Liver (tissue), 9 donors: Measurements from ENCODE around the gene UBFD1. TPM values are rescaled to one million over a fixed set of nuclear protein-coding genes. Genes with fewer than 3 reads are reported as not detected.

Experiments used
- DNase-seq: peaks from one replicate; pipeline ENCODE4 v3.0.0-alpha.2; 2017; ENCODE audit warnings: low spot score
- H3K27ac ChIP-seq, 2 donors: one replicate each; pipeline ENCODE4 v1.7.0; 2013; ENCODE audit warnings: inconsistent platforms in 2 of 2, low read length in 2 of 2, control low read depth in 1 of 2, low read depth in 1 of 2, mild to moderate bottlenecking in 1 of 2
- H3K27me3 ChIP-seq, 4 donors: one replicate each; pipeline versions ENCODE4 v1.6.1 to v1.7.0; 2013; ENCODE audit warnings: low read length in 3 of 4, inconsistent platforms in 1 of 4, mild to moderate bottlenecking in 1 of 4, moderate library complexity in 1 of 4; ENCODE audit not compliant: control insufficient read depth in 4 of 4, insufficient read depth in 4 of 4
- H3K36me3 ChIP-seq, 4 donors: one replicate each; pipeline versions ENCODE4 v1.6.1 to v1.7.0; 2013; ENCODE audit warnings: low read length in 3 of 4, mild to moderate bottlenecking in 3 of 4, low read depth in 1 of 4, moderate library complexity in 1 of 4; ENCODE audit not compliant: control insufficient read depth in 4 of 4, insufficient read depth in 3 of 4
- H3K4me1 ChIP-seq, 4 donors: one replicate each; pipeline versions ENCODE4 v1.6.1 to v1.7.0; 2013; ENCODE audit warnings: low read length in 3 of 4, mild to moderate bottlenecking in 3 of 4, moderate library complexity in 1 of 4; ENCODE audit not compliant: control insufficient read depth in 4 of 4, insufficient read depth in 4 of 4
- H3K4me3 ChIP-seq, 3 donors: one replicate each; pipeline versions ENCODE4 v1.6.1 to v1.7.0; 2013; ENCODE audit warnings: low read length in 3 of 3, control low read depth in 1 of 3, low read depth in 1 of 3, mild to moderate bottlenecking in 1 of 3
- H3K9ac ChIP-seq, 2 donors: one replicate each; pipeline ENCODE4 v1.7.0; 2013; ENCODE audit warnings: low read length in 2 of 2, mild to moderate bottlenecking in 2 of 2, moderate library complexity in 2 of 2, control low read depth in 1 of 2, low read depth in 1 of 2
- H3K9me3 ChIP-seq, 4 donors: one replicate each; pipeline versions ENCODE4 v1.6.1 to v1.7.0; 2013; ENCODE audit warnings: low read length in 3 of 4; ENCODE audit not compliant: control insufficient read depth in 4 of 4
- CTCF ChIP-seq: fragments of 150-350 bp; IDR thresholded peaks from 2 replicates; pipeline ENCODE4 v1.5.1; 2017; ENCODE audit warnings: improper control_type of control experiment, low read depth, low read length; ENCODE audit not compliant: missing input control
- EGR1 ChIP-seq, 2 donors: IDR thresholded peaks; 2 replicates each; pipeline ENCODE4 v1.6.1; 2016 to 2018; ENCODE audit warnings: antibody characterized with exemption in 2 of 2, low read depth in 2 of 2
- FOXA1 ChIP-seq: IDR thresholded peaks from 2 replicates; pipeline ENCODE4 v1.6.1; 2016; ENCODE audit warnings: antibody characterized with exemption
- FOXA2 ChIP-seq: IDR thresholded peaks from 2 replicates; pipeline ENCODE4 v1.6.1; 2016; ENCODE audit warnings: antibody characterized with exemption
- GABPA ChIP-seq, 2 donors: IDR thresholded peaks in 1 of 2; conservative IDR thresholded peaks in 1 of 2; 2 replicates each; pipeline ENCODE4 v1.6.1; 2016; ENCODE audit warnings: antibody characterized with exemption in 2 of 2, mild to moderate bottlenecking in 1 of 2, moderate library complexity in 1 of 2
- HNF4A ChIP-seq, 2 donors: conservative IDR thresholded peaks; 2 replicates each; pipeline ENCODE4 v1.6.1; 2016; ENCODE audit warnings: antibody characterized with exemption in 2 of 2, mild to moderate bottlenecking in 2 of 2
- HNF4G ChIP-seq: IDR thresholded peaks from 2 replicates; pipeline ENCODE4 v1.6.1; 2016; ENCODE audit warnings: antibody characterized with exemption
- JUND ChIP-seq, 2 donors: IDR thresholded peaks; 2 replicates each; pipeline ENCODE4 v1.6.1; 2016; ENCODE audit warnings: antibody characterized with exemption in 2 of 2
- MAX ChIP-seq: IDR thresholded peaks from 2 replicates; pipeline ENCODE4 v1.6.1; 2016; ENCODE audit warnings: antibody characterized with exemption
- NR2F2 ChIP-seq: IDR thresholded peaks from 2 replicates; pipeline ENCODE4 v1.6.1; 2016; ENCODE audit warnings: antibody characterized with exemption
- RAD21 ChIP-seq, 2 donors: IDR thresholded peaks; 2 replicates each; pipeline ENCODE4 v1.6.1; 2016; ENCODE audit warnings: antibody characterized with exemption in 2 of 2, mild to moderate bottlenecking in 2 of 2
- REST ChIP-seq: IDR thresholded peaks from 2 replicates; pipeline ENCODE4 v1.6.1; 2016; ENCODE audit warnings: antibody characterized with exemption, mild to moderate bottlenecking
- SP1 ChIP-seq: IDR thresholded peaks from 2 replicates; pipeline ENCODE4 v1.6.1; 2018; ENCODE audit warnings: antibody characterized with exemption, mild to moderate bottlenecking
- TAF1 ChIP-seq: conservative IDR thresholded peaks from 2 replicates; pipeline ENCODE4 v1.6.1; 2016; ENCODE audit warnings: antibody characterized with exemption, mild to moderate bottlenecking
- YY1 ChIP-seq: IDR thresholded peaks from 2 replicates; pipeline ENCODE4 v1.6.1; 2016; ENCODE audit warnings: antibody characterized with exemption, mild to moderate bottlenecking
- polyA plus RNA-seq, 2 donors: library from polyadenylated mRNA; stranded (reverse) in 1 of 2; unstranded in 1 of 2; fragments of 200-250 nt in 1 of 2; fragments of >200 nt in 1 of 2; fragmentation: Nextera tagmentation in 1 of 2; extraction: Ambion mirVana in 1 of 2; gene quantifications; one replicate each; pipeline versions ENCODE4 v1.2.1 to v1.2.3, GENCODE V29; 2013 to 2015
- total RNA-seq, 2 donors: library from RNA; depleted of rRNA; stranded (reverse); fragments of >200 nt; gene quantifications; one replicate each; pipeline ENCODE4 v1.2.3, GENCODE V29; 2014
- TF ChIP-seq, protein P1 (sequence below): IDR thresholded peaks from 2 replicates; pipeline ENCODE4 v1.6.1; 2016; ENCODE audit warnings: antibody characterized with exemption
- TF ChIP-seq, protein P2 (sequence below): IDR thresholded peaks from 2 replicates; pipeline ENCODE4 v1.6.1; 2016; ENCODE audit warnings: antibody characterized with exemption
- donor health status: healthy.
- donor health status: healthy.
- donor health status: healthy.
- donor health status: healthy.
- donor health status: healthy.

Gene UBFD1
- total and polyA plus RNA-seq, 4 donors, result 9.2 to 42.4 (median 25.6) TPM

GRCh38 chr16:23580391-23580790 is 22.9 kb downstream of the UBFD1 start:
- Histone ChIP-seq H3K36me3 (peaks cover 17 to 35% (median 28%) of the 10 kb centered on the region in 4 donors), H3K27me3 (no peaks in the 10 kb centered on the region)
- TF ChIP-seq HNF4G (no peak), CTCF (no peak), RAD21 (IDR thresholded peaks at IDR 0.05) (no peak), SP1 (no peak), YY1 (no peak), NR2F2 (no peak), FOXA2 (no peak), TAF1 (no peak), FOXA1 (no peak), HNF4A (conservative IDR thresholded peaks at IDR 0.05) (no peak), REST (no peak), JUND (IDR thresholded peaks at IDR 0.05) (no peak), EGR1 (IDR thresholded peaks at IDR 0.05; ENCODE audit: low read depth in 2 of 2) (no peak), GABPA (IDR thresholded peaks at IDR 0.05 in 1 of 2, conservative IDR thresholded peaks at IDR 0.05 in 1 of 2) (no peak)
- TF ChIP-seq, protein P1, sequence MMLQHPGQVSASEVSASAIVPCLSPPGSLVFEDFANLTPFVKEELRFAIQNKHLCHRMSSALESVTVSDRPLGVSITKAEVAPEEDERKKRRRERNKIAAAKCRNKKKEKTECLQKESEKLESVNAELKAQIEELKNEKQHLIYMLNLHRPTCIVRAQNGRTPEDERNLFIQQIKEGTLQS, result no peak
- TF ChIP-seq, protein P2, sequence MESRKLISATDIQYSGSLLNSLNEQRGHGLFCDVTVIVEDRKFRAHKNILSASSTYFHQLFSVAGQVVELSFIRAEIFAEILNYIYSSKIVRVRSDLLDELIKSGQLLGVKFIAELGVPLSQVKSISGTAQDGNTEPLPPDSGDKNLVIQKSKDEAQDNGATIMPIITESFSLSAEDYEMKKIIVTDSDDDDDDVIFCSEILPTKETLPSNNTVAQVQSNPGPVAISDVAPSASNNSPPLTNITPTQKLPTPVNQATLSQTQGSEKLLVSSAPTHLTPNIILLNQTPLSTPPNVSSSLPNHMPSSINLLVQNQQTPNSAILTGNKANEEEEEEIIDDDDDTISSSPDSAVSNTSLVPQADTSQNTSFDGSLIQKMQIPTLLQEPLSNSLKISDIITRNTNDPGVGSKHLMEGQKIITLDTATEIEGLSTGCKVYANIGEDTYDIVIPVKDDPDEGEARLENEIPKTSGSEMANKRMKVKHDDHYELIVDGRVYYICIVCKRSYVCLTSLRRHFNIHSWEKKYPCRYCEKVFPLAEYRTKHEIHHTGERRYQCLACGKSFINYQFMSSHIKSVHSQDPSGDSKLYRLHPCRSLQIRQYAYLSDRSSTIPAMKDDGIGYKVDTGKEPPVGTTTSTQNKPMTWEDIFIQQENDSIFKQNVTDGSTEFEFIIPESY, result no peak

DNA sequence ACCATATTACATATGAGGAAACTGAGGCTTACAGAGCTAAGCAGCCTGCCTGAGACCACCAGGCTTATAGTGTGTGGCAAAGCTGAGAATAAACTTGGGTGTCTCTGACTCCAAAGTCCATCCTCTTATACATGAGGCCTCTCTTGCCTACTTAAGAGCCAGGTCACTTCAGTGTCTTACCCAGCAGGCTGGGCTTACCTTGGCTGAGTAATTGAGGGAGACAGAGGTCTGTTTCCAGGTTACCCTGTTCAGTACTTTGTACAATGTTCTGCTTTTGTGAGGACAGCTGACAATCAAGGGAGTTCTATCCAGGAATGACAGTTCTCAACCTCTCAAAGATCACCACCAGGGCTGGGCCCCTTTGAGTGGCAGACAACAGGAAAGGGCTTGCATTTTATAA is 24.2 kb downstream of the UBFD1 start:
- no peaks in the 10 kb centered on the region for H3K9me3 ChIP-seq
- no peaks in the 10 kb centered on the region for H3K4me1 ChIP-seq
- no peak for DNase-seq
- H3K27me3 ChIP-seq, result no peaks in the 10 kb centered on the region
- peaks cover 20 to 44% (median 34%) of the 10 kb centered on the region in 4 donors for H3K36me3 ChIP-seq
- H3K27ac ChIP-seq, result no peak overlapping the region
- H3K9ac ChIP-seq, result no peak overlapping the region
- no peak overlapping the region for H3K4me3 ChIP-seq
- TF ChIP-seq, protein P2, result no peak
- TF ChIP-seq RAD21 (IDR thresholded peaks at IDR 0.05) (no peak), HNF4G (no peak), NR2F2 (no peak), FOXA1 (no peak), SP1 (no peak), CTCF (no peak), JUND (IDR thresholded peaks at IDR 0.05) (no peak), GABPA (IDR thresholded peaks at IDR 0.05 in 1 of 2, conservative IDR thresholded peaks at IDR 0.05 in 1 of 2) (no peak), MAX (no peak), YY1 (no peak), FOXA2 (no peak), TAF1 (no peak)
- TF ChIP-seq, protein P1, result no peak

More at GRCh38 chr16:23580391-23580790, 22.9 kb downstream of the UBFD1 start:
- H3K9me3 ChIP-seq, result no peaks in the 10 kb centered on the region
- H3K9ac ChIP-seq, result no peak overlapping the region
- H3K27ac ChIP-seq, result no peak overlapping the region
- DNase-seq, result no peak
- no peaks in the 10 kb centered on the region for H3K4me1 ChIP-seq
- no peak overlapping the region for H3K4me3 ChIP-seq
